Measurements from ENCODE around the gene IRX2.

Gene IRX2

GRCh38 chr5:2738156-2738699 lies 13.2 kb downstream of the IRX2 start:
- Histone ChIP-seq H3K27ac (no peak overlapping the region), H2AFZ (ENCODE audit: low read depth) (no peak overlapping the region), H3K4me3 (IDR thresholded peaks at IDR 0.05; ENCODE audit: insufficient read depth, low read depth, low read length) (no peak overlapping the region), H4K20me1 (ENCODE audit: insufficient read depth) (no peaks in the 10 kb centered on the region), H3K79me2 (ENCODE audit: insufficient read depth, low read depth) (no peaks in the 10 kb centered on the region), H3K27me3 (ENCODE audit: insufficient read depth, low read depth) (no peaks in the 10 kb centered on the region), H3K4me1 (ENCODE audit: low read depth, poor library complexity, severe bottlenecking) (no peaks in the 10 kb centered on the region), H3K36me3 (ENCODE audit: insufficient read depth) (no peaks in the 10 kb centered on the region), H3K9ac (no peak overlapping the region), H3K4me2 (no peak overlapping the region)
- TF ChIP-seq CTCF (conservative IDR thresholded peaks at IDR 0.05; ENCODE audit: low read depth, low read length), result no peak

GRCh38 chr5:2737273-2738155 lies 14.0 kb downstream of the IRX2 start:
- TF ChIP-seq CTCF (conservative IDR thresholded peaks at IDR 0.05; ENCODE audit: low read depth, low read length), result no peak
- Histone ChIP-seq H3K27me3 (ENCODE audit: insufficient read depth, low read depth) (no peaks in the 10 kb centered on the region), H2AFZ (ENCODE audit: low read depth) (no peak overlapping the region), H3K4me2 (no peak overlapping the region), H3K27ac (no peak overlapping the region), H3K36me3 (ENCODE audit: insufficient read depth) (no peaks in the 10 kb centered on the region), H3K4me1 (ENCODE audit: low read depth, poor library complexity, severe bottlenecking) (no peaks in the 10 kb centered on the region), H3K9ac (no peak overlapping the region), H4K20me1 (ENCODE audit: insufficient read depth) (no peaks in the 10 kb centered on the region), H3K79me2 (ENCODE audit: insufficient read depth, low read depth) (no peaks in the 10 kb centered on the region), H3K4me3 (IDR thresholded peaks at IDR 0.05; ENCODE audit: insufficient read depth, low read depth, low read length) (no peak overlapping the region)

- Histone ChIP-seq H3K36me3 (ENCODE audit: insufficient read depth) (no peaks in the 10 kb centered on the region), H3K27me3 (ENCODE audit: insufficient read depth, low read depth) (no peaks in the 10 kb centered on the region)
- no peak for TF ChIP-seq CTCF (conservative IDR thresholded peaks at IDR 0.05; ENCODE audit: low read depth, low read length)
These were observed 14.6 kb downstream of the IRX2 start for GRCh38 chr5:2736872-2737271.

GRCh38 chr5:2735996-2736395 lies 15.5 kb downstream of the IRX2 start:
- Histone ChIP-seq H4K20me1 (ENCODE audit: insufficient read depth) (no peaks in the 10 kb centered on the region), H3K27ac (no peak overlapping the region), H3K4me1 (ENCODE audit: low read depth, poor library complexity, severe bottlenecking) (no peaks in the 10 kb centered on the region), H3K9ac (no peak overlapping the region), H3K4me3 (IDR thresholded peaks at IDR 0.05; ENCODE audit: insufficient read depth, low read depth, low read length) (no peak overlapping the region), H3K36me3 (ENCODE audit: insufficient read depth) (no peaks in the 10 kb centered on the region), H3K4me2 (no peak overlapping the region), H3K27me3 (ENCODE audit: insufficient read depth, low read depth) (no peaks in the 10 kb centered on the region), H3K79me2 (ENCODE audit: insufficient read depth, low read depth) (no peaks in the 10 kb centered on the region), H2AFZ (ENCODE audit: low read depth) (no peak overlapping the region)
- no peak for TF ChIP-seq CTCF (conservative IDR thresholded peaks at IDR 0.05; ENCODE audit: low read depth, low read length)

More at GRCh38 chr5:2736872-2737271, 14.6 kb downstream of the IRX2 start:
- Histone ChIP-seq H3K79me2 (ENCODE audit: insufficient read depth, low read depth) (no peaks in the 10 kb centered on the region), H3K4me1 (ENCODE audit: low read depth, poor library complexity, severe bottlenecking) (no peaks in the 10 kb centered on the region), H4K20me1 (ENCODE audit: insufficient read depth) (no peaks in the 10 kb centered on the region), H2AFZ (ENCODE audit: low read depth) (no peak overlapping the region), H3K4me2 (no peak overlapping the region), H3K4me3 (IDR thresholded peaks at IDR 0.05; ENCODE audit: insufficient read depth, low read depth, low read length) (no peak overlapping the region), H3K9ac (no peak overlapping the region), H3K27ac (no peak overlapping the region)

Measured in KMS-11 (cell line).